ENCODE measurements around the gene RTCA.
"Not testable (repeated sequence)": the region's sequence is repeated elsewhere in the genome, so short reads cannot be mapped to it uniquely, and the experiment has no call there.

The RTCA gene

GRCh38 chr1:100253552-100253951 lies 12.5 kb upstream of the RTCA start:
- no peak for DNase-seq
- in situ Hi-C loops (cut with MboI; ENCODE audit: low pct_unique_long_range_greater_than_20kb, low sequenced_read_pairs), result no loop called here

- in situ Hi-C loops (cut with MboI; ENCODE audit: low pct_unique_long_range_greater_than_20kb, low sequenced_read_pairs); DNase-seq: not testable (repeated sequence)
Observed at GRCh38 chr1:100256273-100256672, 9.7 kb upstream of the RTCA start.

GRCh38 chr1:100258427-100258826 lies 7.6 kb upstream of the RTCA start:
- DNase-seq; in situ Hi-C loops (cut with MboI; ENCODE audit: low pct_unique_long_range_greater_than_20kb, low sequenced_read_pairs): not testable (repeated sequence)

- in situ Hi-C loops (cut with MboI; ENCODE audit: low pct_unique_long_range_greater_than_20kb, low sequenced_read_pairs), result no loop called here
- no peak for DNase-seq
Observed at GRCh38 chr1:100261686-100262085, 4.3 kb upstream of the RTCA start.

GRCh38 chr1:100264081-100264480 lies 1.9 kb upstream of the RTCA start:
- in situ Hi-C loops (cut with MboI; ENCODE audit: low pct_unique_long_range_greater_than_20kb, low sequenced_read_pairs); DNase-seq: not testable (repeated sequence)

- in situ Hi-C loops (cut with MboI; ENCODE audit: low pct_unique_long_range_greater_than_20kb, low sequenced_read_pairs), result no loop called here
- no peak for DNase-seq
Observed at GRCh38 chr1:100265562-100265930, 470 bp upstream of the RTCA start.

- DNase-seq, result peak; percentile 11
- in situ Hi-C loops (cut with MboI; ENCODE audit: low pct_unique_long_range_greater_than_20kb, low sequenced_read_pairs), result no loop called here
Observed at GRCh38 chr1:100266741-100267140, 725 bp downstream of the RTCA start.

GRCh38 chr1:100267284-100267683 lies 1.3 kb downstream of the RTCA start:
- in situ Hi-C loops (cut with MboI; ENCODE audit: low pct_unique_long_range_greater_than_20kb, low sequenced_read_pairs), result no loop called here
- no peak for DNase-seq

- in situ Hi-C loops (cut with MboI; ENCODE audit: low pct_unique_long_range_greater_than_20kb, low sequenced_read_pairs), result no loop called here
- no peak for DNase-seq
Observed at GRCh38 chr1:100268202-100268601, 2.2 kb downstream of the RTCA start.

GRCh38 chr1:100277866-100278265 lies 11.8 kb downstream of the RTCA start:
- in situ Hi-C loops (cut with MboI; ENCODE audit: low pct_unique_long_range_greater_than_20kb, low sequenced_read_pairs), result no loop called here
- no peak for DNase-seq

GRCh38 chr1:100279358-100279923 lies 13.4 kb downstream of the RTCA start:
- no peak for DNase-seq
- in situ Hi-C loops (cut with MboI; ENCODE audit: low pct_unique_long_range_greater_than_20kb, low sequenced_read_pairs), result no loop called here

GRCh38 chr1:100279954-100280682 lies 14.1 kb downstream of the RTCA start:
- in situ Hi-C loops (cut with MboI; ENCODE audit: low pct_unique_long_range_greater_than_20kb, low sequenced_read_pairs), result no loop called here
- no peak for DNase-seq

GRCh38 chr1:100284591-100284990 lies 18.6 kb downstream of the RTCA start:
- in situ Hi-C loops (cut with MboI; ENCODE audit: low pct_unique_long_range_greater_than_20kb, low sequenced_read_pairs), result no loop called here
- no peak for DNase-seq

GRCh38 chr1:100287162-100287561 lies 21.1 kb downstream of the RTCA start:
- no peak for DNase-seq
- in situ Hi-C loops (cut with MboI; ENCODE audit: low pct_unique_long_range_greater_than_20kb, low sequenced_read_pairs), result no loop called here

GRCh38 chr1:100290291-100290690 lies 24.3 kb downstream of the RTCA start:
- in situ Hi-C loops (cut with MboI; ENCODE audit: low pct_unique_long_range_greater_than_20kb, low sequenced_read_pairs), result no loop called here

GRCh38 chr1:100292711-100293110 lies 26.7 kb downstream of the RTCA start:
- no peak for DNase-seq
- in situ Hi-C loops (cut with MboI; ENCODE audit: low pct_unique_long_range_greater_than_20kb, low sequenced_read_pairs), result no loop called here

More at GRCh38 chr1:100290291-100290690, 24.3 kb downstream of the RTCA start:
- no peak for DNase-seq

- in situ Hi-C loops (cut with MboI; ENCODE audit: low pct_unique_long_range_greater_than_20kb, low sequenced_read_pairs), result no loop called here
- DNase-seq, result no peak
Observed at GRCh38 chr1:100296140-100296539, 30.1 kb downstream of the RTCA start.

- DNase-seq; in situ Hi-C loops (cut with MboI; ENCODE audit: low pct_unique_long_range_greater_than_20kb, low sequenced_read_pairs): not testable (repeated sequence)
Observed at GRCh38 chr1:100296997-100297396, 31.0 kb downstream of the RTCA start.

GRCh38 chr1:100298512-100298911 lies 32.5 kb downstream of the RTCA start:
- in situ Hi-C loops (cut with MboI; ENCODE audit: low pct_unique_long_range_greater_than_20kb, low sequenced_read_pairs), result no loop called here
- no peak for DNase-seq

GRCh38 chr1:100299521-100300222 lies 33.7 kb downstream of the RTCA start:
- DNase-seq, result no peak
- in situ Hi-C loops (cut with MboI; ENCODE audit: low pct_unique_long_range_greater_than_20kb, low sequenced_read_pairs), result no loop called here
